Erythroblast (primary cell): ENCODE results near the gene CYSLTR2.
A peak's percentile ranks its signal among the peaks of the same experiment; 100 is the strongest.

Source experiments
- DNase-seq, 2 experiments: peaks; one replicate each; lab custom pipeline; 2025; lab: John Stamatoyannopoulos, UW
- GATA1 ChIP-seq: IDR thresholded peaks from 2 replicates; pipeline ENCODE4 v1.6.1; 2011; ENCODE audit warnings: low read depth, mild to moderate bottlenecking, control low read depth, low read length, moderate library complexity
- POLR2A ChIP-seq: IDR thresholded peaks from 2 replicates; pipeline ENCODE4 v1.6.1; 2011; ENCODE audit warnings: mild to moderate bottlenecking, low read length

CYSLTR2 gene

DNA sequence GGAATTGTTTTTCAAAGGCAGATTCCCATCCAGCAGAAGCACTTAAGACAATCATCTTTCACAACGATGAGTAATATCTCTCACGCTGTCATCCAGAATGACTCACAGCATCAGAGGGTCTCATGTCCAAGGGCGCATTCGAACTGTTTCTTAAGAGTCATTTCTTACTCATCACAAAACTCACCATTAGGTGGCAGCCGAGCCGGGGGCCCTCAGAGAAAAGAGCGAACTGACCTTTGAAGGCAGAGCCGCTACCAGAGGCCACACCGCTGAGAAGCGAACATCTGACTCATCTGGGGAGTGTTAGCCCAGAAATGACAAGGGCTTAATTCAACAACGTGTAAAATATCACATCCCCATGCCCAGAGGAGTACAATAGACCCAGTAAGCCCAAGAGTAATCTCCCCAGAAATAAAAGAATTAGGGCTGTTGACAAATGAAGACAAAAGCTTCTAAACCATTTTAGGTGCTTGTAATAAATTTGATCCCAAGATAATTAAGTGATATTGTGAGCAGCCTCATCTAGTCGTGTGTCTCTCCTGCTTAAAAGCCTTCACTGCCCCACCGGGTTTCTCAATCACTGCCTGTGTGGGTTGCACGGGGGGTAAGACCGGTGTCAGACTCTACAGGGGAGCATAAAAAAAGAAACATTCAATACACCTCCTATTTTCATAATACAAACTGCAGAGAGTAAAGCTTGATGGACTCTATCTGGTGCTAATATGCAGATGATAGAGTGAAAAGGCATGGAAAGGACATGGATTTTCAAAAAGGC lies 96.2 kb downstream of the CYSLTR2 start:
- peak; percentile 39 to 70 for DNase-seq
- TF ChIP-seq GATA1 (no peak), POLR2A (no peak)

GRCh38 chr13:48750588-48751383 lies 97.1 kb downstream of the CYSLTR2 start:
- no peak for TF ChIP-seq GATA1
- no peak for TF ChIP-seq POLR2A
- DNase-seq, result no peak

DNA sequence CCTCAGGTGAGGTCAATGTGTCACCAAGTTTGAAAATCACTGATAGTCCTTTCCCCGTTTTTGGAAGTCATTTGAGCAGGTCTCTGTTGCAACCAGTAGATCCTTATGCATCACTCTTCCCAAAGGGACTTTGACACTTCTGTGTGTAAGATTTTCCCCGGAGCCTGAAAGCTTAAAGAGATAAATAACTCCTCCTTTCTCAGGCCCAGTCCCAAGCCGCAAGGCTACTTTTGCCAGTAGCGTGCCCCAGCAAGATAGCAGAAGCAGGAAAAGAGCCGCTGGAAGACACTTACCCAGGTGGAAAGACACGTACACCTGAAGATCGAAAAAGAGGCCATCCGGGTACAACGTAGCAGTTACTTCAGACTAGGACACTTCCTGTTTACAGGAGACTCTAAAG lies 106.9 kb downstream of the CYSLTR2 start:
- DNase-seq, result no peak
- no peak for TF ChIP-seq POLR2A
- no peak for TF ChIP-seq GATA1
